NCI-H1930 (cell line): ENCODE data around the gene SLC6A1.

Experiments used
- DNase-seq, 2 experiments: peaks; one replicate each; lab custom pipeline; 2025; lab: John Stamatoyannopoulos, UW

Gene SLC6A1

DNA sequence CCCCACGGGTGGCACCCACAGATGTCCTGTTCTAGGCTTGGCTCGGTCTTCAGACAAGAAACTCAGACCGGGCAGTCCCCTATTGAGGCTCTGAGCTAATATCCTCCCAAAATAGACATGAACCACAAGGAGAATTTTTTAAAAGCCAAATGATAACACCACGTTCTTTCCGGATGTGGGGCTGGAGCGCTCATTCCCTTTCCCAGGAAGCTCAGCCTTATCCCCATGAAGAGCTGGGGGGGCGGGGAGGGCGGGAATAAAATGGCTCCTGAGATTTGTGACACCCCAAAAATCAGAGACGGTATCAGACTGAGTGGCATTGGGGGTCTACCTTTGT, 1.1 kb downstream of the SLC6A1 start:
- no peak for DNase-seq

- DNase-seq: no peak
These were observed 1.8 kb downstream of the SLC6A1 start for GRCh38 chr3:10994306-10994705.

GRCh38 chr3:10995871-10996270, 3.3 kb downstream of the SLC6A1 start:
- DNase-seq: no peak

- DNase-seq: no peak
These were observed 3.9 kb downstream of the SLC6A1 start for GRCh38 chr3:10996345-10997013.

DNA sequence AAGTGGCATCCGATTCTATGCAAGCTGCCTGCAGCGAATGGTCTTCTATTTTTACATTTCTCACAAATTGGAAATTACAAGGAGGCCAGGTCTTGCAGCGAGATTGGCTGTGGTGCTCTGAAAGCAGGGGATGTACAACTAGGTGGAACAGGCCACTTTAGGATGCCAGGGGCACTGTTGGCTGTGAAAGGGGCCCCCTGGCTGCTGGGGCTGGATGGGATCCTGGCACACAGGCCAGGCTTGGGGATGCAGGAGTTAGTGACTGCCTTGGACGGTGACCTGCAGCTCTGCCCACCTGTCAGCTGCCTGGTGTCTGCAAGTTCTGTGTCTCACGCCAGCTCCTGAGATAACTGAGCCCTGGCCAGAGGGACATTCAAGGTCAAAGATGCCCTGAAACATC, 4.6 kb downstream of the SLC6A1 start:
- no peak for DNase-seq

DNA sequence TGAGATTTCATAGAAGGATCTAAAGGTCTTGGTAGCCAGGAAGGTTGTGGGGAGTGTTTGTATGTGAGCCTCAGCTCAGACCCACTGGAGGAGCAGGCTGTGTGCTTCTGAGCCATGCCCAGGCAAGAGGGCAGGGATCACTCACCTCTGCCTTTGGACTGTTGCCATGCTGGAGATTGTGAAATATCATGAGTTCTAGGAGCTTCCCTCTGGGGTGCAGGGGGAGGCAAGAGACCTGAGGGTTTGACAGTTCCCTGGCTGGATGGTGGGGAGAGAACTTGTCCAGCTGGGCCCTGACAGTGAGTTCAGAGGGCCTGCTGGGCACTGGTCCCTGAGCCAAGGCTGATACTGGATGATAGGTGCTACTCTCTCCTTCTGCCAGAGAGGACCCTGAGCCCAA, 6.0 kb downstream of the SLC6A1 start:
- DNase-seq: no peak

GRCh38 chr3:10999221-11000107, 6.9 kb downstream of the SLC6A1 start:
- DNase-seq: no peak

GRCh38 chr3:11000528-11000927, 8.0 kb downstream of the SLC6A1 start:
- no peak for DNase-seq

DNA sequence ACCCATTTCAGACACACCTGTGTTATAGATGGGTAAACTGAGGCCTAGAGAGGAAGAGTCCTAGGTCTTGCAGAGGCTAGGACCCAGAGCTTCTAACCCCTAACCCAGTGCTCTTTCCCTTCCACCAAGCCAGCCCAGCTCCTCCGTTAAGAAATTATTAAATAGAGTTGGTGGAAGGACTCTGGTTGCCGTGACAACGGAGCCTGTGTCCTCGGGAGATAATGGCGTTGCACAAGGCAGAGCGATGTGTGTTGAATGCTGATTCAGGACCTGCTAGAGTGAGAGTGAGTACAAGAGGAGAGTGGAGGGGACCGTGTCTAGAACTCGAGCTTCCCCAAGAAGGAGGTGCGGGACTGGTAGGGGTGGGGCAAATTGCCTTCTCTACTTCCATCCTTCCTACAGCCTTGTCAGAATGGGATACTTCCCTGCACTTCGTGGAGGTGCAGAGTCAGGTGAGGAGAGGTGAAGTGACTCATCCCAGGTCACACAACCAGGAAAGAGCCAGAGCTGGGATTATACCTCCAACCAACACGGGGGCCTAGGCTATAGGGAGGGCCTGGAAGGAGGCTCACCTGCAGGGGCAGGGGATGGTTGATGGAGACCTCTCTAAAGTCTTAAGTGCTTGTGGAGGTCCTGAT, 8.6 kb downstream of the SLC6A1 start:
- DNase-seq: no peak

DNA sequence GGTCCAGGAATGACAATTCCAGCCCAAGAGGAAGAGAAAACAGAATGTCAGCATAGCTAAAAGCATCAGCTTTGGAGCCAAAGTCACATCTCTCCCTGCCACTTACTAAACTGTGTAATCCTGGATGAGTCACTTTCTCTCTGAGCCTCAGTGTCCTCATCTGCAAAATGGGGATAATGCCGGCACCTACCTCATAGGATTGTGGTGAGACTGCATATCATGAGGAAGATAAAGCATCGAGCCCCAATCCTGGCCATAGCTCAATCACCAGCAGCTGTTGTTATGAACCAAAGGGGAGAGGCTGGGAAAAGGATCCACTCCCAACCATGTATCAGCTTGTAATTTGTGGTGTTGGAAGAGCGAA, 9.1 kb downstream of the SLC6A1 start:
- no peak for DNase-seq

DNA sequence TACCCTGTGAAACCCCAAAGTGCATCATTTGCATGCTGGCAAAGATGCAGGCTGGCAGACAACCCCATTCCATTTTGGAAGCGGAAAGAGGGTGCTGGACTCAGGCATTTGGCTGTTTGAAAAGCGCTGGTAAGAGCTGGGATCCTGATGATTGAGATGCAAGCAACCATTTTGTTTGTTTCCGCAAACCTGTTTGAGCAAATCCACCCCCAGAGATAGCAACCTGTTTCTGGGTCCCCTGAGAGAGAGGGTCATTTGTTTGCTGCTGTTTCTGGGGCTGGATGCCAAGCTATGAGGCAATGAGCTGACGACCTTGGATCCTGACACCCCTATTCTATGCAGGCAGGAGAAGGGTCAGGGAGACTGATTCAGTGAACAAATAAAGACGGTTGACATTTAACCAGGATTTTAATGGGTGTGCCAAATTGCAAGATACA, 9.8 kb downstream of the SLC6A1 start:
- DNase-seq: no peak

DNA sequence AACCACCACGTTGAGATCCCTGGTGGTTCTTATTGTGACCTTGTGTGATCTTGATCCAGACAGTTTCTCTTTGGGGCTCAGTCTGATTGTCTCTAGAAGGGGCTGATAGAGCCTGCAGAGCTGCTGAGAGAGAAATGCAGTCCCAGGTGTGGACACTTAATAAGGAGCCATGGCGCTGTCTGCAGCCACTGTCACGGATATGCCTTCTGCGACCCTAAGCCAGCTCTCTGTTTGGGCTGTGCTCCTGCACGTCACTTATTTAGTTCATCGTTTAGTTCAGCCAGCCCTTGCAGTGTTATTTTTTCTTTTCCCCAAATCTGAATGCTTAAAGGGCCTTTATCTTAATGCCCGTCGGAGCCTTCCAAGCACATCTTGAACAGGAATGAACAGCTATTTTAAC, 12.0 kb downstream of the SLC6A1 start:
- DNase-seq: no peak

- no peak for DNase-seq
These were observed 13.2 kb downstream of the SLC6A1 start for GRCh38 chr3:11005686-11006256.

- DNase-seq: no peak
These were observed 14.7 kb downstream of the SLC6A1 start for GRCh38 chr3:11006986-11007933.

GRCh38 chr3:11009898-11010297, 17.4 kb downstream of the SLC6A1 start:
- no peak for DNase-seq

GRCh38 chr3:11010426-11011165, 18.0 kb downstream of the SLC6A1 start:
- DNase-seq: no peak

GRCh38 chr3:11014253-11014652, 21.7 kb downstream of the SLC6A1 start:
- no peak for DNase-seq

DNA sequence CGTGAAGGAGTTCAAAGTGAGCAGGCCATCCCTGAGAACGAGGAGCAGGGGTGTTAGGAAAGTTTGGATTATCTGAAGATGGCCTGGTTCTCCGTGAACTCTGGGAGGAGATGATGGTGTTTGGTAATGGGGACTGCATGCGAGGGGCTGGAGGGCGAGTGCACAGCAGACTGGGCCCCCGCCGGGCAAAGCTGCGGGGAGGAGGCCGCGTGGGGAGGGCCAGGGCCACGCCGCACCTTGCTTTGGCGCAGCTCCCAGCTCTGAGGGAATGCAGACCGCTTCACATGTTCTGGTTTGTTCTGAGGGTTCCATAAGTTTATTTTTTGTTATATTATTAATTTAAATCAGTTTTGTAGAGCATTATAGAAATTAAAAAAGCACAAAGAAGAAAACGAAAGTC, 22.2 kb downstream of the SLC6A1 start:
- DNase-seq: no peak

DNA sequence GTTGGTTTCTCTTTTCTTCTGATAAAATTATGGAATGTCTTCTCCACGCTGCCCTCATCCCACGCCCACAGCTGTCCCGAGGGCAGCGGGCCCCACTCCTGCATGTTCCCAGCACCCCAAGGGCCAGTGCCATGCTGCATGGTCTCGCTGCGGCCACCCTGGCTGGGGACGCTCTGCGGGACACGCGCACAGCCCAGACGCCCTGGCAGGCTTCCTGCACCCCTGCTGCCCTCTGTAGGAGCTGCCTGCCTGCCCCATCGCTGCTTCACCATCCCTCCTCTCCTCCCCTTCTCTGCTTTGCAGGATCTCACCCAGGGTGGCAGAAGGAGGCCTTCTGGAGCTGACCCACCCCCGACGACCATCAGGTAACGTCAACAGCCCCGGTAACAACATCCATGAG, 22.8 kb downstream of the SLC6A1 start:
- no peak for DNase-seq

DNA sequence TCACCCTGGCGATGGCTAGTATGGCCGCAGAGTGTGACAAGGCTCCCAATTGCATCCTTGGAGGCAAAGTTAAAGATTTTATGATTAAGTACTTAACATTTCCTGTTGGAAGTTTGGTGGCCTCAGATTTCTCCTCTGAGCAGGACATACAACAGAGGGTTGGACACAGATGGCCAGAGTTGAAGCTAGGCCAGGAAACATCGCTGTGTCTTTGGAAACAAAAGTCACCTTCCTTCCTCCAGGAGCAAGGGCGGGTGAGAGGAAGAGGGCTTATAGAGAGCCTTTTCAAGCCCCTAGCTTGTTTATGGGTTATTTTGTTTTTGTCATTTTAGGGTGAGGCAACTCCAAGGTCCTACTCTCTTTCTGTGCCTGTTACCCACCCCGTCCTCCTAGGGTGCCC, 24.2 kb downstream of the SLC6A1 start:
- no peak for DNase-seq
